WTC11 (cell line): ENCODE measurements around the gene NBEAL1. TPM values are rescaled to one million over a fixed set of nuclear protein-coding genes. Genes with fewer than 3 reads are reported as not detected.

Source experiments
- ATAC-seq: fragments of 200-7000 bp; cut with Tn5 transposase; 2 replicates; pipeline ENCODE4 v1.10.0; 2021; ENCODE audit warnings: mild to moderate bottlenecking, moderate library complexity
- CTCF ChIA-PET: fragments of 300-600 bp; sonication (Branson Sonifier 250); formaldehyde crosslinking; loops from one replicate; lab custom pipeline; 2021; ENCODE audit warnings: antibody characterized with exemption; lab: Charles Lee
- POLR2A ChIA-PET: fragments of 350-600 bp; sonication (Branson Sonifier 250); formaldehyde crosslinking; loops from one replicate; lab custom pipeline; 2021; ENCODE audit warnings: antibody characterized with exemption; lab: Charles Lee
- DNase-seq: peaks from one replicate; pipeline ENCODE4 v3.0.0; 2021; ENCODE audit warnings: low spot score
- H3K27ac Mint-ChIP-seq: 2 replicates; pipeline ENCODE4 v1.8.0; 2021; ENCODE audit warnings: mixed read lengths
- H3K27me3 Mint-ChIP-seq: 2 replicates; pipeline ENCODE4 v1.8.0; 2021; ENCODE audit warnings: low read depth, mild to moderate bottlenecking, moderate library complexity, mixed read lengths
- H3K36me3 Mint-ChIP-seq: 2 replicates; pipeline ENCODE4 v1.8.0; 2021; ENCODE audit warnings: mixed read lengths
- H3K4me1 Mint-ChIP-seq: 2 replicates; pipeline ENCODE4 v1.8.0; 2022; ENCODE audit warnings: mixed read lengths
- H3K4me3 Mint-ChIP-seq: 2 replicates; pipeline ENCODE4 v1.8.0; 2021; ENCODE audit warnings: mild to moderate bottlenecking, moderate library complexity, mixed read lengths
- H3K9me3 Mint-ChIP-seq: 2 replicates; pipeline ENCODE4 v1.8.0; 2021; ENCODE audit warnings: mixed read lengths
- CREM ChIP-seq: sonication (generic); formaldehyde crosslinking; IDR thresholded peaks from 2 replicates; pipeline ENCODE4 v1.8.1; 2022; ENCODE audit warnings: mild to moderate bottlenecking, missing genetic modification reagents, moderate library complexity
- CTCF ChIP-seq: fragments of 200-600 bp; IDR thresholded peaks from 2 replicates; pipeline ENCODE4 v1.8.0; 2022; ENCODE audit warnings: antibody characterized with exemption
- E2F4 ChIP-seq: sonication (generic); formaldehyde crosslinking; IDR thresholded peaks from 2 replicates; pipeline ENCODE4 v1.8.1; 2022; ENCODE audit warnings: low read depth, mild to moderate bottlenecking, moderate library complexity, missing genetic modification reagents, borderline replicate concordance
- ELF4 ChIP-seq: sonication (generic); formaldehyde crosslinking; IDR thresholded peaks from 2 replicates; pipeline ENCODE4 v1.8.1; 2022; ENCODE audit warnings: low read depth, mild to moderate bottlenecking, moderate library complexity, missing genetic modification reagents
- FOXJ3 ChIP-seq: sonication (generic); formaldehyde crosslinking; IDR thresholded peaks from 2 replicates; pipeline ENCODE4 v1.9.0; 2021; ENCODE audit warnings: missing genetic modification reagents, mild to moderate bottlenecking, borderline replicate concordance
- GTF2I ChIP-seq: fragments of 250-450 bp; sonication (Bioruptor Pico); conservative IDR thresholded peaks from 2 replicates; pipeline ENCODE4 v1.4.0; 2021; ENCODE audit warnings: mild to moderate bottlenecking
- IRF2 ChIP-seq: sonication (generic); formaldehyde crosslinking; IDR thresholded peaks from 2 replicates; pipeline ENCODE4 v1.8.0; 2022; ENCODE audit warnings: low read depth, missing genetic modification reagents, borderline replicate concordance
- RELA ChIP-seq: sonication (generic); formaldehyde crosslinking; IDR thresholded peaks from 2 replicates; pipeline ENCODE4 v1.8.1; 2022; ENCODE audit warnings: missing genetic modification reagents, mild to moderate bottlenecking, borderline replicate concordance
- RORB ChIP-seq: fragments of 250-450 bp; sonication (Bioruptor Pico); IDR thresholded peaks from 2 replicates; pipeline ENCODE4 v1.9.0; 2021; ENCODE audit warnings: mild to moderate bottlenecking
- SMAD4 ChIP-seq: sonication (generic); formaldehyde crosslinking; IDR thresholded peaks from 2 replicates; pipeline ENCODE4 v1.8.0; 2022; ENCODE audit warnings: mild to moderate bottlenecking, missing genetic modification reagents
- STAT6 ChIP-seq: sonication (generic); formaldehyde crosslinking; conservative IDR thresholded peaks from 2 replicates; pipeline ENCODE4 v1.8.1; 2023; ENCODE audit warnings: mild to moderate bottlenecking, low read depth, missing genetic modification reagents, moderate library complexity
- TEAD1 ChIP-seq: sonication (generic); formaldehyde crosslinking; IDR thresholded peaks from 2 replicates; pipeline ENCODE4 v1.8.0; 2022; ENCODE audit warnings: mild to moderate bottlenecking, missing genetic modification reagents
- ZBTB21 ChIP-seq: sonication (generic); formaldehyde crosslinking; IDR thresholded peaks from 2 replicates; pipeline ENCODE4 v1.8.1; 2023; ENCODE audit warnings: mild to moderate bottlenecking, missing genetic modification reagents, borderline replicate concordance
- ZNF263 ChIP-seq: sonication (generic); formaldehyde crosslinking; IDR thresholded peaks from 2 replicates; pipeline ENCODE4 v1.8.1; 2022; ENCODE audit warnings: low read depth, mild to moderate bottlenecking, moderate library complexity, missing genetic modification reagents
- total RNA-seq: library from RNA; stranded (reverse); gene quantifications from 3 replicates; pipeline ENCODE4 v1.2.3, GENCODE V29; 2021
- TF ChIP-seq, protein P1 (sequence below): sonication (generic); formaldehyde crosslinking; IDR thresholded peaks from 2 replicates; pipeline ENCODE4 v1.8.0; 2022; ENCODE audit warnings: mild to moderate bottlenecking, missing genetic modification reagents
- TF ChIP-seq, protein P2 (sequence below): sonication (generic); formaldehyde crosslinking; IDR thresholded peaks from 2 replicates; pipeline ENCODE4 v1.8.1; 2022; ENCODE audit warnings: mild to moderate bottlenecking, moderate library complexity, missing genetic modification reagents

NBEAL1 gene
- total RNA-seq, 1 experiment from 2014 or later, result 10.5 TPM

GRCh38 chr2:203126996-203127395 is 112.3 kb downstream of the NBEAL1 start:
- Mint-ChIP-seq H3K27me3 (no peaks in the 10 kb centered on the region), H3K4me3 (no peak overlapping the region), H3K4me1 (peaks cover 6% of the 10 kb centered on the region), H3K9me3 (no peaks in the 10 kb centered on the region), H3K27ac (no peak overlapping the region), H3K36me3 (peaks cover 2% of the 10 kb centered on the region)
- CTCF ChIA-PET, result no interaction called here
- TF ChIP-seq, protein P1, sequence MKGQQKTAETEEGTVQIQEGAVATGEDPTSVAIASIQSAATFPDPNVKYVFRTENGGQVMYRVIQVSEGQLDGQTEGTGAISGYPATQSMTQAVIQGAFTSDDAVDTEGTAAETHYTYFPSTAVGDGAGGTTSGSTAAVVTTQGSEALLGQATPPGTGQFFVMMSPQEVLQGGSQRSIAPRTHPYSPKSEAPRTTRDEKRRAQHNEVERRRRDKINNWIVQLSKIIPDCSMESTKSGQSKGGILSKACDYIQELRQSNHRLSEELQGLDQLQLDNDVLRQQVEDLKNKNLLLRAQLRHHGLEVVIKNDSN, result no peak
- TF ChIP-seq ZBTB21 (CRISPR knock-in tag), result no peak
- no peak for TF ChIP-seq FOXJ3 (CRISPR knock-in tag)
- no peak for TF ChIP-seq RORB (CRISPR knock-in tag)
- ATAC-seq, result no peak
- POLR2A ChIA-PET, result no interaction called here
- DNase-seq, result no peak

DNA sequence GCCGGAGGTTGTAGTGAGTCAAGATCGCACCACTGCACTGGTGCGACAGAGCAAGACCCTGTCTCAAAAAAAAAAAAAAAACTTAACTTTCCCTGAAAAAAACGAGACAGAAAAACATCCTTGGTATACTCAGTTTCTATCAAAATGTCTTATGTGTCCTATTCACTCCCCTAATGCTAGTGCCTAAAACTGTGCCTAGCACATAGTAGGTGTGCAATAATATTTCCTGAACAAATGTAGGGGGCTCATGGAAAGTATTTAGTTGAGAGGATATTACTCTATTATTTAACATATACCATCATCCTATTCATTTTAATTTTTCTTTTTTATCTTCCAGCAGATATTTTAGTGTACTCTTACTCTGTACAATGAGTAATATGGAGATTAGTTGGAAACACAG is 120.4 kb downstream of the NBEAL1 start:
- ChIA-PET POLR2A (no interaction called here), CTCF (no interaction called here)
- Mint-ChIP-seq H3K9me3 (no peaks in the 10 kb centered on the region), H3K27me3 (no peaks in the 10 kb centered on the region), H3K4me3 (no peak overlapping the region), H3K4me1 (no peaks in the 10 kb centered on the region), H3K36me3 (no peaks in the 10 kb centered on the region), H3K27ac (no peak overlapping the region)
- DNase-seq (no peak), ATAC-seq (no peak)
- TF ChIP-seq CREM (CRISPR knock-in tag) (no peak), SMAD4 (CRISPR knock-in tag) (no peak)

DNA sequence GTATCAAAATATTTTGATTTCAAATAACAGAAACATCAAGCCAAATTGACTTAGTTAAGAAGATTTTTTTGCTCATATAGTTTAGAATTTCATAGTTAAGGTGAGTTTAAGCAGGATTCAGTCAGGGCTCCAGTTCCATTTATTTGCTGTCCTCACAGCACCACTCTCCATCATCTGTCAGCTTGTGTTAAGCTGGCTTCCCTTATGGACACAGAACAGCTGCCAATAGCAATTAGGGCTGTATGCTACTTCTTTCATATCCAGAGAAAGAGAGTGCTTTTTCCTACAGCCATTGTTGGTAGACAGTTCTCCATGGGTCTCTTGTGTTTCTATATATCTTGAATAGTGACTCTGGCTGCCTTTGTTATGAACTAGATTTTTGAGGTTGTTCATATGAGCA is 128.7 kb downstream of the NBEAL1 start:
- ATAC-seq (no peak), DNase-seq (no peak)
- H3K4me3 Mint-ChIP-seq, result no peak overlapping the region
- H3K9me3 Mint-ChIP-seq, result no peaks in the 10 kb centered on the region
- H3K4me1 Mint-ChIP-seq, result no peaks in the 10 kb centered on the region
- no peaks in the 10 kb centered on the region for H3K27me3 Mint-ChIP-seq
- no peak overlapping the region for H3K27ac Mint-ChIP-seq
- no peak for TF ChIP-seq RELA
- no peak for TF ChIP-seq ZNF263 (CRISPR knock-in tag)
- TF ChIP-seq IRF2 (CRISPR knock-in tag), result no peak
- TF ChIP-seq GTF2I (CRISPR knock-in tag), result no peak
- no peak for TF ChIP-seq STAT6 (CRISPR knock-in tag)
- TF ChIP-seq, protein P2, sequence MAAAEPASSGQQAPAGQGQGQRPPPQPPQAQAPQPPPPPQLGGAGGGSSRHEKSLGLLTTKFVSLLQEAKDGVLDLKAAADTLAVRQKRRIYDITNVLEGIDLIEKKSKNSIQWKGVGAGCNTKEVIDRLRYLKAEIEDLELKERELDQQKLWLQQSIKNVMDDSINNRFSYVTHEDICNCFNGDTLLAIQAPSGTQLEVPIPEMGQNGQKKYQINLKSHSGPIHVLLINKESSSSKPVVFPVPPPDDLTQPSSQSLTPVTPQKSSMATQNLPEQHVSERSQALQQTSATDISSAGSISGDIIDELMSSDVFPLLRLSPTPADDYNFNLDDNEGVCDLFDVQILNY (CRISPR knock-in tag), result no peak
- no peak for TF ChIP-seq CTCF
- TF ChIP-seq E2F4 (CRISPR knock-in tag), result no peak
- no peak for TF ChIP-seq SMAD4 (CRISPR knock-in tag)
- no peak for TF ChIP-seq ELF4 (CRISPR knock-in tag)
- no peak for TF ChIP-seq TEAD1 (CRISPR knock-in tag)
- no peaks in the 10 kb centered on the region for H3K36me3 Mint-ChIP-seq
- CTCF ChIA-PET, result no interaction called here
- POLR2A ChIA-PET, result no interaction called here
